Stimulated activated CD8-positive, alpha-beta memory T cell treated with anti-CD3 and anti-CD28 coated beads, Interleukin-12 subunit alpha, Interleukin-12 subunit beta, amount 100 ng/mL, for 24 hours (primary cell): ENCODE results near the gene CEP89.
"Not testable (repeated sequence)": the region's sequence is repeated elsewhere in the genome, so short reads cannot be mapped to it uniquely, and the experiment has no call there.

ENCODE experiments used
- DNase-seq: peaks from one replicate; pipeline ENCODE4 v3.0.0-alpha.2; 2020; ENCODE audit errors: extremely low read depth

CEP89 gene

DNA sequence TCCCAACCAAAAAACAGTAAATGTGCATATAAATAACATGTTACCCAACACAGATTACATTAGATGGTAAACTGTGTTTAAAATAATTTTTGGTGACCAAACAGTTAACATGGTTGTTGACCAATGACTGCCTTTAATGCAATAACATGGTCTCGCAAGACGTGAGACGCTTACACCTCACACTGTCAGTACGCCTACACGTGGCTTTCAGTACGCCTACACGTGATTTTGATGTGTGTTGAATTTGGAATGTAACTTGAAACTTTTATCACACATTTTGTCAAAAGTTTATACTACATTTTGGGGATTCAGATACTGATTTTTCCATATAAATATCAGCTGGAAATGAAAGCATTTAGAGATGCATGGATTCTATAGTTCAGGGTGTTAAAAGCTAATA, 134.2 kb downstream of the CEP89 start:
- DNase-seq: no peak

DNA sequence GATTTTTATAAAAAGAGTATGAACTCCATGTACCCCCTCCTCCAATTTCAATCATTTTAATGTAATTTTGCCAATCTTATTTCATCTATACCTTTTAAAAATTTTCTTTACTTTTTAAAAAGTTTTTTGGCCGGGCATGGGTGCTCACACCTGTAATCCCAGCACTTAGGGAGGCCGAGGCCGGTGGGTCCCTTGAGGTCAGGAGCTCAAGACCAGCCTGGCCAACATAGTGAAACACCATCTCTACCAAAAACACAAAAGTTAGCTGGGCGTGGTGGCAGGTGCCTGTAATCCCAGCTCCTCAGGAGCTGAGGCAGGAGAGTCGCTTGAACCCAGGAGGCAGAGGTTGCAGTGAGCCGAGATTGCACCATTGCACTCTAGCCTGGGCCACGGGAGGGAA, 138.4 kb downstream of the CEP89 start:
- DNase-seq: not testable (repeated sequence)

DNA sequence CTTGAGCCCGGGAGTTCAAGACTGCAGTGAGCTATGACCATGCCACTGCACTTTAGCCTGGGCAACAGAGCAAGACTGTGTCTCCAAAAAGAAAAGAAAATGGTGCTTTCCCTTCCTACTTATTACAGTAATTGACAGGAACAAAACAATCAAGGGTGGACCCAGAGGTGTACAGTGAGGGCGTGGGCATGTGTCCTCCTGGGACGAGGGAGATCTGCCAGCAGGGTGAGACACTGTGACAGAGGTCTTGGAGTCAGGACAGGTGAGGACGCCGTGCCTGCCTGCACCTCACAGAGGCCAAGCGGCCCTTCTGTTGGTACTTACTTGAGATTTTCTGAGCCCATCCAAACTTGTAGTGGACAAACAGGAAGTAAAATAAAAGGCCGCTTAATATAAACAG, 138.9 kb downstream of the CEP89 start:
- not testable (repeated sequence) for DNase-seq

DNA sequence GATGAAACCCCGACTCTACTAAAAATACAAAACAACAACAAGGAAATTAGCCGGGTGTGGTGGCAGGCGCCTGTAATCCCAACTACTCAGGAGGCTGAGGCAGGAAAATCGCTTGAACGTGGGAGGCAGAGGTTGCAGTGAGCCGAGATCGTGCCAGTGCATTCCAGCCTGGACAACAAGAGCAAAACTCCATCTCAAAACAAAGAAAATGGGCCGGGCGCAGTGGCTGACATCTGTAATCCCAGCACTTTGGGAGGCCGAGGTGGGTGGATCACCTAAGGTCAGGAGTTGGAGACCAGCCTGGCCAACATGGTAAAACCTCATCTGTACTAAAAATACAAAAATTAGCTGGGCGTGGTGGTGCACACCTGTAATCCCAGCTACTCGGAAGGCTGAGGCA, 139.7 kb downstream of the CEP89 start:
- DNase-seq: not testable (repeated sequence)

DNA sequence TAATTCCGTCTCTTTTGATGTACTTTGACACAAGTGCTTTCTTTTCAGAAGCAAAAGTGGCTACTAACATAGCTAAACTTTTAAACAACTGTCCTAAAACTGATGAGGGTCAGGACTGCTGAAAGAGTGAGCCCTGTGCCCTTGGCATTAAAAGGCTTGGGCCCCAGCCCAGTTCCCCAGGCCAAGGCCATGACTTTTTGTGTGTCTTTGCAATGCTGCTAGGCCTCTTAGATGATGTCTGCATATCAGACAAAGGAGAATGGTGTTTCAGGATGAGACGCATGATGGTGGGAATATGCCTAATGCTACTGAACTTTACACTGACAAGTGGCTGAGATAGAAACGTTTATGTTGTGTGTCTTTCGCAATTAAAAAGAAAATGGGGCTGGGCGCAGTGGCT, 140.1 kb downstream of the CEP89 start:
- DNase-seq: no peak

DNA sequence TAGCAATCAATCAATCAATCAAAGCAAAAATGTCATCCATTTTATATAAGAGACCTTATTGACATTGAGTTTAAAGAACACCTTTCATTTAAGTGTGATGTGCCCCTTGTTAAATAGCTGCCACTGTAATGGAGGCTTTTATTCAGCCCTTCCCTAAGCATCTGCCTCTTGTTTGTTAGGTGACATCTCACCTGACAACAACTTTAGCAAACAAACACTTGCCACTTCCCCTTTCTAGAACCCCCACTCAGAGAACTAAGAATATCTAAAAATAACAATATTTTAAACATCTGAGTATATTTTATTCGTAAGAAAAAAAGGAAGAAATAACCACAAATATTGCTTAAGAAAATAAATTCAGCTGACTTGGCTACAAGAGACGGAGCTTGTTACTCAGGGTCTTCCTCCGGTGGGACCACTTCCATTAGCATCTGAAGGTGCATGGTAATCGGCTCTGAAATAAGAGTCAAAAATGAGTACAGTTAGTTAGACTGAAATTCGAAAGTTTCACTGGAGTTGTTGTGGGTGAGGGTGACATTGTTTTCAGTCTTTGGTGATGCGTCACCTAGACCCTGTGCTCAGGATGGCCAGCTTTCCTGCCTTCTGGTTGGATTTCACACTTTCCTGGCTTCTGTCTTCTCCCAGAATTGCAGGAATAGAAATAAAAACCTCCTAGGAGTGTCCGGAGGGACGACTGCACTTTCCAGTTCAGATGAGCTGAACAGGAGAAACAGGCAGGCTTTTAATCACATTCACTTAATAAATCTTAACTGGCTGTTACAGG, 141.3 kb downstream of the CEP89 start:
- no peak for DNase-seq

DNA sequence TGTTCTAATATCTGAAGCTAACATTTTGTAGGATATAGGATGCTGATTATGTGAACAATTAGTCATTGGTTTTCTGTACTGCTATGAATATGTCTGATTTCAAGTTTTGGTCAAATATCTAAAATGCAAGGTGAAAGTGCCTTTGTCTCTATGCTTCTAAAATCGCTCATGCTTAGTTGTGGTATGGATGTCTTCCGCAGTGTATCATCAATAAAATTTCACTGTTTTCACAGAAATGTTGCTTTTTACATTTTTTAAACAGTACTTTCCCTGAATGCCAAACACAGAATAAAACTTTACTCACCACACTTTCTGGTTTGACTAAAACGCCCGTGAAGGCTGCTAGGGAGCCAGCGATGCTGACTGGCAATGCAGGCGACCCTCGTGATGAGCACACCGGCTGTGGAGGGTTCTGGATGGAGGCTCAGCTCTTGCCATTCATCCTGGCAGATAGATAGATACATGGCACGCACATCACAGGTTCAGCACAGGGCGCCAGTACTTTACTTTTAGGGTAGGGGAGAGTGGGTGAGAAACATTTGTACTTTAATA, 142.3 kb downstream of the CEP89 start:
- no peak for DNase-seq

DNA sequence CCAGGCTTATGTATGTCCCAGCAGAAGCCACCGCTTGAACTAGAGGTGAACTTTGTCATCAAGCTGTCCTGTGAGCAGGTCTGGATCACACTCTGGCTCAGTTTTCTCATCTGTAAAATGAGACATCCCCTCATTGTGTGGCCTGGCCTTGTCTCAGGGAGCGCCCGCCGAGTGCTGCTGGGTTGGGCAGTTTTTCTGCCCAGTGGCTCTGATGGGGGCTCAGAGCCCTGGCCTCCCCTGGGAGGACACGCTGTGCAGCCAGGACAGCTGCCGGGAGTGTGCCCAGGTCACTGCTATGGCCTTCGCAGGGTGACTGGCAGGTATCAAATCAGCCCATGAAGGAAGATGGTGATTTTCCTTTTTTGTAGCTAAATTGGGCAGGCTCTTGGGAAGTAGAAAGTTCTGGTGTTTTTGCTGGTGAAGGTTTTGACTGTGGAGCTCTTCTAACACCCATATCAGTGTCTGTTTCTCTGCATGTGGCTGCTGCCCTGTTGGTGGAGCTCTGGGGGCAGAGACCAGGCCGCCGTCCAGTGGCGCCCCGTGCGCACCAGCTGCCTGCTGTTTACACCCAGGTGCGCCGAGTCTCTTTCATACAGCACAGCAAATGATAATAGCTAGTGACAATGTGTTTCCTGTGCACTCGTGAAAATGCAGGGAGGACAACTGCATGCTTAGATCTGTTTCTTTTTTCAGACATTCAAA, 143.0 kb downstream of the CEP89 start:
- DNase-seq: no peak

DNA sequence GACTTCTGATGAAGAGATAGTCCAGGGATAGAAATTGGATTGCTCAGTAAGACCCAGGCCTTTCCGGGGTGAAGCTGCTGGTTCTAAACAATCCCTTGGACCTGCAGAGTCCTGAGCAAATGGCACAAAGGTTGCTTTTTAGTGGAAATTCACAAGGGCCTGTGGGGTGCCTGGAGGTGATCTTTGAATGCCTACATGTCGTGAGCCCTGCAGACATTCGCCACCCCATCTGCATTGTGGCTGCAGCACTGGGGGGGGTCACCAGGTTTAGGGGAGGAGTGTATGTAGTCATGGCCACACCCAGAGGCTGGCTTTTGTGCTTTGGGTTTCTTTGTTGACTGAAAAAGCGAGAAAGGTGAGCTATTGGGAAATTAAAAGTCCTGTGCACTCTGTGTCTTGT, 143.6 kb downstream of the CEP89 start:
- DNase-seq: no peak
